H1 (cell line): ENCODE data around the gene BGLAP. TPM values are rescaled to one million over a fixed set of nuclear protein-coding genes. Genes with fewer than 3 reads are reported as not detected.

ENCODE experiments used
- CTCF ChIA-PET: fragments of 300-600 bp; sonication (Branson Sonifier 250); formaldehyde crosslinking; loops from one replicate; lab custom pipeline; 2021; ENCODE audit not compliant: partially characterized antibody; lab: Charles Lee
- POLR2A ChIA-PET: fragments of 300-600 bp; sonication (Branson Sonifier 250); formaldehyde crosslinking; loops from one replicate; lab custom pipeline; 2021; ENCODE audit warnings: inconsistent platforms; ENCODE audit not compliant: partially characterized antibody; lab: Charles Lee
- DNase-seq, 2 experiments: peaks; one replicate each; pipeline versions ENCODE4 v3.0.0 to v3.0.0-alpha.2; 2010 to 2022; ENCODE audit warnings: low spot score in 2 of 2, low read depth in 1 of 2, mixed read lengths in 1 of 2
- FAIRE-seq: peaks from 2 replicates; lab custom pipeline; 2011; peaks lifted over from hg19 to GRCh38; lab: Jason Lieb, UNC
- H2AFZ ChIP-seq: 2 replicates; pipeline ENCODE4 v1.8.1; 2012; ENCODE audit warnings: low read length, inconsistent platforms
- H2AK5ac ChIP-seq: 2 replicates; pipeline ENCODE4 v1.6.1; 2013; ENCODE audit warnings: low read depth, low read length
- H2BK120ac ChIP-seq: replicated peaks from 2 replicates; pipeline ENCODE3; 2013; ENCODE audit warnings: low read depth, low read length, inconsistent platforms
- H2BK12ac ChIP-seq: 2 replicates; pipeline ENCODE4 v1.6.1; 2013; ENCODE audit warnings: low read depth, low read length
- H2BK15ac ChIP-seq: 2 replicates; pipeline ENCODE4 v1.6.1; 2013; ENCODE audit warnings: low read length
- H2BK20ac ChIP-seq: 2 replicates; pipeline ENCODE4 v1.6.1; 2013; ENCODE audit warnings: low read length
- H2BK5ac ChIP-seq: 2 replicates; pipeline ENCODE4 v1.6.1; 2013; ENCODE audit warnings: low read depth, low read length
- H3K14ac ChIP-seq: 2 replicates; pipeline ENCODE4 v1.6.1; 2013; ENCODE audit warnings: inconsistent platforms; ENCODE audit not compliant: insufficient read length
- H3K18ac ChIP-seq: 2 replicates; pipeline ENCODE4 v1.6.1; 2013; ENCODE audit warnings: low read length; ENCODE audit errors: extremely low read depth
- H3K23ac ChIP-seq: 2 replicates; pipeline ENCODE4 v1.6.1; 2013; ENCODE audit warnings: inconsistent platforms; ENCODE audit not compliant: insufficient read length
- H3K23me2 ChIP-seq: 2 replicates; pipeline ENCODE4 v1.6.1; 2013; ENCODE audit warnings: low read depth, low read length
- H3K27ac ChIP-seq: 2 replicates; pipeline ENCODE4 v1.6.1; 2011; ENCODE audit warnings: low read depth, low read length, inconsistent platforms
- H3K27me3 ChIP-seq, 4 experiments: replicated peaks in 1 of 4; 1 replicate in 1 of 4; 2 replicates in 3 of 4; pipeline versions ENCODE4 v1.6.1 to v1.8.1; 2011 to 2013; ENCODE audit warnings: low read length in 3 of 4, mild to moderate bottlenecking in 3 of 4, inconsistent platforms in 2 of 4, mixed read lengths in 2 of 4, moderate library complexity in 1 of 4; ENCODE audit not compliant: control insufficient read depth in 3 of 4, insufficient read depth in 3 of 4; ENCODE audit errors: extremely low read depth in 1 of 4
- H3K36me3 ChIP-seq, 4 experiments: 2 replicates each; pipeline versions ENCODE4 v1.6.1 to v1.8.1; 2011 to 2013; ENCODE audit warnings: mild to moderate bottlenecking in 4 of 4, low read length in 3 of 4, moderate library complexity in 2 of 4, control low read depth in 1 of 4, inconsistent platforms in 1 of 4; ENCODE audit not compliant: insufficient read depth in 4 of 4, control insufficient read depth in 2 of 4
- H3K4ac ChIP-seq: replicated peaks from 2 replicates; pipeline ENCODE3; 2013; ENCODE audit warnings: low read length, low read depth, mixed read lengths, inconsistent platforms; ENCODE audit not compliant: insufficient read length
- H3K4me1 ChIP-seq, 4 experiments: replicated peaks in 1 of 4; 1 replicate in 1 of 4; 2 replicates in 3 of 4; pipeline versions ENCODE4 v1.6.1 to v1.8.1; 2011 to 2013; ENCODE audit warnings: low read length in 3 of 4, inconsistent platforms in 2 of 4, mixed read lengths in 1 of 4; ENCODE audit not compliant: insufficient read depth in 4 of 4, control insufficient read depth in 3 of 4
- H3K4me2 ChIP-seq, 2 experiments: 2 replicates each; pipeline versions ENCODE4 v1.6.1 to v1.8.1; 2011 to 2013; ENCODE audit warnings: low read depth in 2 of 2, low read length in 2 of 2, control low read depth in 1 of 2, inconsistent platforms in 1 of 2, mild to moderate bottlenecking in 1 of 2; ENCODE audit not compliant: insufficient read depth in 1 of 2
- H3K4me3 ChIP-seq, 4 experiments: fragments of 200-600, 300-600 bp in 1 of 4; sonication (generic), shearing (Covaris generic), sonication (Bioruptor Twin) in 1 of 4; 2 replicates each; pipeline versions ENCODE4 v1.5.1 to v1.8.1; 2011 to 2016; ENCODE audit warnings: low read length in 4 of 4, low read depth in 3 of 4, control low read depth in 2 of 4, inconsistent platforms in 2 of 4, mild to moderate bottlenecking in 2 of 4, mixed read lengths in 1 of 4, moderate library complexity in 1 of 4; ENCODE audit not compliant: insufficient read depth in 2 of 4; ENCODE audit errors: extremely low read depth in 1 of 4
- H3K56ac ChIP-seq: replicated peaks from 2 replicates; pipeline ENCODE3; 2013; ENCODE audit warnings: low read depth, mild to moderate bottlenecking, mixed read lengths, low read length, inconsistent platforms; ENCODE audit not compliant: insufficient read length
- H3K79me1 ChIP-seq: 2 replicates; pipeline ENCODE4 v1.6.1; 2013; ENCODE audit warnings: low read depth, low read length, control low read depth
- H3K79me2 ChIP-seq, 2 experiments: 2 replicates each; pipeline versions ENCODE4 v1.6.1 to v1.8.1; 2012 to 2013; ENCODE audit warnings: low read length in 2 of 2, mild to moderate bottlenecking in 2 of 2, inconsistent platforms in 1 of 2; ENCODE audit not compliant: insufficient read depth in 2 of 2, control insufficient read depth in 1 of 2
- H3K9ac ChIP-seq, 4 experiments: replicated peaks in 1 of 4; 1 replicate in 1 of 4; 2 replicates in 3 of 4; pipeline versions ENCODE4 v1.6.1 to v1.8.1; 2011 to 2013; ENCODE audit warnings: low read depth in 3 of 4, low read length in 3 of 4, control low read depth in 2 of 4, mild to moderate bottlenecking in 2 of 4, moderate library complexity in 2 of 4, inconsistent platforms in 1 of 4; ENCODE audit errors: extremely low read depth in 1 of 4
- H3K9me3 ChIP-seq, 2 experiments: 2 replicates each; pipeline versions ENCODE4 v1.6.1 to v1.8.1; 2012 to 2013; ENCODE audit warnings: mild to moderate bottlenecking in 2 of 2, moderate library complexity in 2 of 2, control low read depth in 1 of 2, inconsistent platforms in 1 of 2, low read depth in 1 of 2, low read length in 1 of 2, mixed read lengths in 1 of 2; ENCODE audit not compliant: insufficient read depth in 2 of 2
- H4K20me1 ChIP-seq, 2 experiments: replicated peaks in 1 of 2; 2 replicates each; pipeline versions ENCODE3 to v1.8.1; 2011 to 2013; ENCODE audit warnings: inconsistent platforms in 2 of 2, low read length in 2 of 2, mild to moderate bottlenecking in 1 of 2; ENCODE audit not compliant: insufficient read depth in 2 of 2, control insufficient read depth in 1 of 2
- H4K5ac ChIP-seq: 2 replicates; pipeline ENCODE4 v1.6.1; 2013; ENCODE audit warnings: low read length, low read depth, mixed read lengths, inconsistent platforms; ENCODE audit not compliant: insufficient read length
- H4K8ac ChIP-seq: 2 replicates; pipeline ENCODE4 v1.8.0; 2013; ENCODE audit warnings: mild to moderate bottlenecking, moderate library complexity, low read length, inconsistent platforms; ENCODE audit not compliant: insufficient read depth; ENCODE audit errors: extremely low read depth
- H4K91ac ChIP-seq: replicated peaks from 2 replicates; pipeline ENCODE3; 2013; ENCODE audit warnings: low read length, mixed read lengths, inconsistent platforms; ENCODE audit not compliant: insufficient read length
- ATF3 ChIP-seq: IDR thresholded peaks from 2 replicates; pipeline ENCODE4 v1.6.1; 2011; ENCODE audit warnings: low read depth, mild to moderate bottlenecking, low read length; ENCODE audit not compliant: insufficient read depth
- HDAC2 ChIP-seq, 2 experiments: fragments of 300-600 bp in 1 of 2; sonication (generic) in 1 of 2; IDR thresholded peaks; 2 replicates each; pipeline ENCODE4 v1.6.1; 2011 to 2012; ENCODE audit warnings: low read depth in 2 of 2, low read length in 2 of 2, mild to moderate bottlenecking in 2 of 2, moderate library complexity in 2 of 2, borderline replicate concordance in 1 of 2, inconsistent platforms in 1 of 2
- JUN ChIP-seq: IDR thresholded peaks from 2 replicates; pipeline ENCODE4 v1.6.1; 2011; ENCODE audit warnings: low read depth, mild to moderate bottlenecking, improper control_type of control experiment, low read length
- POLR2AphosphoS5 ChIP-seq: IDR thresholded peaks from 2 replicates; pipeline ENCODE4 v1.6.1; 2011; ENCODE audit warnings: low read depth, low read length
- RBBP5 ChIP-seq: IDR thresholded peaks from 2 replicates; pipeline ENCODE4 v1.7.1; 2012; ENCODE audit warnings: low read depth, mild to moderate bottlenecking, inconsistent platforms, low read length, moderate library complexity, borderline replicate concordance
- SIRT6 ChIP-seq: IDR thresholded peaks from one replicate; pipeline ENCODE4 v1.7.1; 2012; ENCODE audit warnings: low read length, inconsistent platforms
- TAF7 ChIP-seq: optimal IDR thresholded peaks from 2 replicates; pipeline ENCODE3; 2011; ENCODE audit warnings: low read depth, mild to moderate bottlenecking, inconsistent platforms, low read length, moderate library complexity, borderline replicate concordance
- WGBS, 2 experiments: shearing (Covaris generic) in 1 of 2; methylation state at CpG; one replicate each; pipeline versions ENCODE4 v1.1.6 to v1.1.7; 2013 to 2015; ENCODE audit warnings: low lambda C conversion rate in 2 of 2, mixed read lengths in 2 of 2, inconsistent platforms in 1 of 2, low coverage in 1 of 2, missing lambda C conversion rate in 1 of 2; ENCODE audit not compliant: insufficient replicate concordance in 2 of 2, insufficient coverage in 1 of 2, insufficient read length in 1 of 2; ENCODE audit errors: extremely low coverage in 1 of 2, missing lambda C conversion rate in 1 of 2; 5-methylcytosine and 5-hydroxymethylcytosine counted together
- polyA plus RNA-seq, 7 experiments: library from polyadenylated mRNA; depleted of rRNA in 3 of 7; stranded (reverse) in 5 of 7; unstranded in 2 of 7; fragments of >200 nt in 5 of 7; fragments of 200-250 nt in 2 of 7; gene quantifications; 1 replicate in 5 of 7; 2 replicates in 1 of 7; 4 replicates in 1 of 7; pipeline versions ENCODE4 v1.2.1 to v1.2.3, GENCODE V29; 2011 to 2013; ENCODE audit warnings: missing spikeins in 2 of 7, mixed read lengths in 2 of 7
- total RNA-seq: library from RNA; stranded (reverse); fragmentation: NEBNext Ultra II Directional; extraction: Animal tissue kit (Norgen Biotek cat#: 25700); gene quantifications from 2 replicates; pipeline ENCODE4 v1.2.1, GENCODE V29; 2021

Gene BGLAP
- total and polyA plus RNA-seq, 2 of the 8 experiments (the other 6 are each of a cell fraction or from before 2014, with no cell fraction given) = 1.2 to 1.5 TPM

GRCh38 chr1:156232201-156232894 lies 9.6 kb upstream of the BGLAP start:
- 94% methylated on average over 11 of the region's 12 CpGs; no CpG with 5 or more reads in 1 of the 2 experiments for WGBS, 2 experiments
- FAIRE-seq = no peak

More at GRCh38 chr1:156232201-156232894, 9.6 kb upstream of the BGLAP start:
- no peak overlapping the region for H2AFZ ChIP-seq
- H3K9me3 ChIP-seq = no peaks in the 10 kb centered on the region
- H4K5ac ChIP-seq = no peak overlapping the region
- H3K4me2 ChIP-seq = no peak overlapping the region
- H2BK120ac ChIP-seq = no peak overlapping the region
- no peaks in the 10 kb centered on the region for H3K23me2 ChIP-seq
- peak overlapping the region; percentile 26; the same call in 1 of the 2 replicates for H2BK5ac ChIP-seq
- POLR2A ChIA-PET = interaction anchor here (0.8 to 12.7 kb wide), 8 partner anchors 10 to 86 kb away, joined by 3 to 82 read pairs (median 3); partner anchors contain the start of genes BGLAP, PAQR6 and SMG5
- H3K79me1 ChIP-seq = peaks cover 3% of the 10 kb centered on the region
- peaks cover 0 to 4% of the 10 kb centered on the region in 2 experiments for H4K20me1 ChIP-seq
- no peak overlapping the region for H4K8ac ChIP-seq
- no peak overlapping the region for H3K56ac ChIP-seq
- H2BK20ac ChIP-seq = no peak overlapping the region
- H3K27ac ChIP-seq = no peak overlapping the region
- no peak overlapping the region for H3K23ac ChIP-seq
- no peaks in the 10 kb centered on the region for H3K4me1 ChIP-seq
- H3K18ac ChIP-seq = no peak overlapping the region
- DNase-seq = no peak
- CTCF ChIA-PET = interaction anchor here (0.7 to 47.2 kb wide), 9 partner anchors 9 to 145 kb away, joined by 3 to 1265 read pairs (median 3); partner anchors contain the start of genes PAQR6, PMF1 and SEMA4A
- H3K36me3 ChIP-seq = peaks cover 13 to 35% (median 20%) of the 10 kb centered on the region in 4 experiments; a peak in 6 of 8 replicates
- no peak overlapping the region for H3K14ac ChIP-seq
- no peaks in the 10 kb centered on the region for H3K79me2 ChIP-seq
- H3K27me3 ChIP-seq = no peaks in the 10 kb centered on the region
- no peak overlapping the region for H2BK15ac ChIP-seq
- no peak overlapping the region for H3K9ac ChIP-seq
- no peak overlapping the region for H4K91ac ChIP-seq
- H2AK5ac ChIP-seq = no peak overlapping the region
- H2BK12ac ChIP-seq = no peak overlapping the region
- no peak for TF ChIP-seq SIRT6
- no peak for TF ChIP-seq TAF7
- TF ChIP-seq POLR2AphosphoS5 = no peak
- TF ChIP-seq HDAC2 (IDR thresholded peaks at IDR 0.05; ENCODE audit: borderline replicate concordance in 1 of 2, low read depth in 2 of 2, low read length in 2 of 2) = no peak
- no peak for TF ChIP-seq ATF3
- TF ChIP-seq RBBP5 = no peak
- TF ChIP-seq JUN = no peak
- no peak overlapping the region for H3K4ac ChIP-seq
- no peak overlapping the region for H3K4me3 ChIP-seq
